Raji (cell line): ENCODE measurements around the gene WDR46.

ENCODE experiments used
- POLR2A ChIP-seq: IDR thresholded peaks from 2 replicates; pipeline ENCODE4 v1.6.1; 2011; ENCODE audit warnings: low read depth, low read length, control low read depth; ENCODE audit not compliant: insufficient read depth

WDR46 gene

GRCh38 chr6:33279971-33280511, 9.0 kb downstream of the WDR46 start:
- TF ChIP-seq POLR2A: no peak

GRCh38 chr6:33279257-33279695, 9.8 kb downstream of the WDR46 start:
- TF ChIP-seq POLR2A: no peak

GRCh38 chr6:33278810-33279209, 10.2 kb downstream of the WDR46 start:
- TF ChIP-seq POLR2A: no peak

DNA sequence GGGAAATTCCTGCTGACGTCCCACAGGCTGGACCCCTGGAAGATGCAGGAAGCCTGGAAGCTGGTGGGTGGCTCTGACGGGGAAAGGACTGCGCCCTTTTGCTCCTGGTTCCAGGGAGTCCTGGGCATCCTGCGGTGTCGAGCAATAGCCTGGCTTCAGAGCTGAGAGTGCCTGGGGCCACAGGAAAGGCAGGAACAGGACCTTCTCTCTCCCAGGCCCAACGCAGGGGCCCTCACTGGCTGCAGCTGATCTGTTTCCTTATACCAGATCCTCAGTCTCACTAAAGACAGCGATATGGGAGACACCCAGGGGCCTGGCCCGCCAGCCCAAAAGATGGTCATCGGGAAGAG, 10.7 kb downstream of the WDR46 start:
- TF ChIP-seq POLR2A: no peak

DNA sequence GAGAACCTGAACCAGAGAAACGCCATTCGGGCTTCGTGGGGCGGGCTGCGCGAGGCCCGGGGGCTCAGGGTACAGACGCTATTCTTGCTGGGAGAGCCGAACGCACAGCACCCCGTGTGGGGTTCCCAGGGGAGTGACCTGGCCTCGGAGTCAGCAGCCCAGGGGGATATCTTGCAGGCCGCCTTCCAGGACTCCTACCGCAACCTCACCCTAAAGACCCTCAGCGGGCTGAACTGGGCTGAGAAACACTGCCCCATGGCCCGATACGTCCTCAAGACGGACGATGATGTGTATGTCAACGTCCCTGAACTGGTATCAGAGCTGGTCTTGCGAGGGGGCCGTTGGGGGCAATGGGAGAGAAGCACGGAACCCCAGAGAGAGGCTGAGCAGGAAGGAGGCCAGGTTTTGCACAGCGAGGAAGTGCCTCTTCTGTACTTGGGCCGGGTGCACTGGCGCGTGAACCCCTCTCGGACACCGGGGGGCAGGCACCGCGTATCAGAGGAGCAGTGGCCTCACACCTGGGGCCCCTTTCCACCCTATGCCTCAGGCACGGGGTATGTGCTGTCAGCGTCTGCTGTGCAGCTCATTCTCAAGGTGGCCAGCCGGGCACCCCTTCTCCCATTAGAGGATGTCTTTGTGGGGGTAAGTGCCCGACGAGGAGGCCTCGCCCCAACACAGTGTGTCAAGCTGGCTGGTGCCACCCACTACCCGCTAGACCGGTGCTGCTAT, 11.2 kb downstream of the WDR46 start:
- TF ChIP-seq POLR2A: no peak

- peak; percentile 74 for TF ChIP-seq POLR2A
These were observed 12.0 kb downstream of the WDR46 start, which contains the start of gene B3GALT4 for GRCh38 chr6:33276864-33277662. Gene B3GALT4, plus strand, starts transcription at chr6:33277123. Its CDS starts 297 bp downstream, at chr6:33277420.

GRCh38 chr6:33276581-33276863, 12.5 kb downstream of the WDR46 start:
- TF ChIP-seq POLR2A: no peak

- peak; percentile 18; the same call in 1 of the 2 replicates for TF ChIP-seq POLR2A
These were observed 14.8 kb downstream of the WDR46 start for GRCh38 chr6:33273924-33274902.

GRCh38 chr6:33273129-33273923, 15.7 kb downstream of the WDR46 start:
- TF ChIP-seq POLR2A: no peak

DNA sequence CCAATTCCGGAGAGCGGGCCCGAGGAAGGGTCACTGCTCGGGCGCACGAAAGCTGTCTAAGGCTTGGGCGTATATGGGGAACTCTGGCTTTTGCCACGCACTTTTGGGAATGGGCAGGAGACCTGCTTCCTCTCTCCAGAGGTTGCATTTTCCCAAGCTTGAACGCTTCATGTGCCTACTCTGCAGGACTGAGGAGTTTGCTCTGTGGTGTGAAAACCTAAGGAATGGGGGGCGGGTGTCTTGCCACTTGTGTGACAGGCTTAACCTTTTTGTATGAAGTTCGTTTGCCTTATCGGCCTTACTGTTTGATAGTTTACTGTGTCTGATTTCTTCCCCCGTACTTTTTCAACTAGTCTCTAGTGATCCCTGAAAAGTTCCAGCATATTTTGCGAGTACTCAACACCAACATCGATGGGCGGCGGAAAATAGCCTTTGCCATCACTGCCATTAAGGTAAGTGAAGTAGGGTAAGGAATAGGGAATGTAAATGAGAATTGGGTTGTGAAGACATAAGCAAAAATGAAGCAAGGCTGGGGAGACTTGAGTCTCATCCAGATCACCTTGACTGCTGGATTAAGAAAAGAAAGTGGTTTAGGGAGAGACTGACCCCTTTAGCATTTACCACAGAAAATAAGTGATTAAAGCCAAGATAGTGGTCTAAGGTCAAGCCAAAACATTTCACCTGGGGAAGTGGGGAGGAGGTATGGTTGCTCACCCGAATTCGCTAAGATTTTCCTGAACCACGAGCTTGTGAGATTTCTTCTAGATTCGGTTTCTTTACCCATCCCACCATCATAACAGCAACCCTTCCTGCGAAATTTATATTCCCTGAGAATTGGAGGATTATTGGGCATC, 16.5 kb downstream of the WDR46 start:
- TF ChIP-seq POLR2A: no peak

- peak; percentile 98 for TF ChIP-seq POLR2A
These were observed 17.4 kb downstream of the WDR46 start, which contains the start of the genes RPS18 and VPS52 for GRCh38 chr6:33271468-33272274. Gene RPS18, plus strand, starts transcription at chr6:33272075. Its CDS starts 45 bp downstream, at chr6:33272120. Gene VPS52, minus strand, starts transcription at chr6:33271876. Its CDS starts 201 bp downstream, at chr6:33271675.

DNA sequence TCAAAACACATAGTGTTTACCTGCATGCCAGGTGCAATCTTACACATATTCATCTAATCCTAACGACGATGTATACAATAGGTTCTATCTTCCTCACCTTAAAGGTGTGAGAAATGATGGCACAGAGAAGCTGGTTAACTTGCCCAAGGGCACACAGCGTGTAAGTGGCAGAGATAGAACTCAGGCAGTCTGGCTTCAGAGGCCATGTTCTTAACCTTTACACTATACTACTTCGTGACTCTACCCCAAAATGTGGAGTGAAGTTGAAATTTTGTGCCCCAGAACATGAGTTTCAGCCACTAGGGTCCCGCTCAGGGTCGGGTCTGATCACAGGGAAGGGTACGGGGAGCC, 17.9 kb downstream of the WDR46 start:
- no peak for TF ChIP-seq POLR2A
